ENCODE results near the gene SMOC2. TPM values are rescaled to one million over a fixed set of nuclear protein-coding genes. Genes with fewer than 3 reads are reported as not detected.

The SMOC2 gene
- total and polyA plus RNA-seq, 4 donors: 1.3 to 6.4 (median 4.6) TPM

DNA sequence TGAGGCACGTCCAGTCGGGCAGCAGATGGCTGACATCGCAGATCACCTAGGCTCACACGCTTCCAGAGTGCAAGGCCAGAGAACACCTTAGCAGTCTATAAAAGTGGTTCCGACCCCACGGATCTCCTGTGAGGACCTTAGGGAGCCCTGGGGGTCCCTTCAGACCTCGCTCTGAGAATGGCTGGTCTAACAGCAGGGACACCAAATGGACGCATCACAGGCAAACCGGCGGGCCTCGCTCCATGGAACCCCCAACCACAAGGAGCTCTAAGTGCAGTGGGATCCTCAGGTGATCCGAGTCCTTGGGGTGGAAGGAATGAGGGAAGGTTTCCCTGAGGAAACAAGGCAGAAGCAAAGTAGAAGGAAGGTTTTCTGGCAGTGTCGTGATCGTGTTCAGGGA, 135.4 kb downstream of the SMOC2 start:
- Histone ChIP-seq H3K27ac (ENCODE audit: low read depth in 1 of 2, low read length in 1 of 2) (no peak overlapping the region), H3K36me3 (ENCODE audit: control insufficient read depth in 4 of 4, insufficient read depth in 4 of 4, low read length in 4 of 4) (no peaks in the 10 kb centered on the region), H3K9ac (ENCODE audit: insufficient read depth in 1 of 2, low read length in 2 of 2) (no peak overlapping the region), H3K4me1 (ENCODE audit: control insufficient read depth in 5 of 5, insufficient read depth in 5 of 5, low read length in 5 of 5) (peaks cover 0 to 11% (median 0%) of the 10 kb centered on the region in 5 donors), H3K9me3 (ENCODE audit: control insufficient read depth in 4 of 4, insufficient read depth in 3 of 4, low read length in 3 of 4) (no peaks in the 10 kb centered on the region), H3K4me3 (no peak overlapping the region), H3K27me3 (ENCODE audit: control insufficient read depth in 3 of 3, insufficient read depth in 3 of 3, low read length in 2 of 3) (peaks cover 0 to 11% (median 0%) of the 10 kb centered on the region in 3 donors)
- no peak for DNase-seq
- TF ChIP-seq CTCF (IDR thresholded peaks at IDR 0.05; ENCODE audit: control extremely low read depth, extremely low read depth): no peak
- 86 to 89% methylated on average over 14 of the region's 14 CpGs for WGBS, 2 donors
- no peak for ATAC-seq (ENCODE audit: insufficient read depth, low FRiP score)

DNA sequence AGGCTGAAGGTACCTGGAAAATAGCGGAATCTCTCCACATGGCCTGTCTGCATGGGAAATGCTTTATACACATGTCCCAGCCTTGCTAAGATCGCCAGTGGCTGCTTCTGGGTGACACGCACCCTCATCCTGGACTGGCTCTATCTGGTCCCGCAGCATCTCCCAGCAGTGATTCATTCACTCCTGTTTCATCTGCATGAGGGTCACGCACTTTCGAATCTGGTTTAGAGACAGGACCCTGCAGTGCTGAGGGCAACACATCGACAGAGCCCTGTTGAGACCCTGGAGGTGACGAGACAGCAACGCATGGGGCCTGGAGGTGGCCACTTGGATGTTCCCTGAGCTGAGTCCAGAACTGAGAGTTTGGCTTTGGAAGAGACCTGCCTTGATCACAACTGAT, 136.5 kb downstream of the SMOC2 start:
- no peaks in the 10 kb centered on the region for H3K9me3 ChIP-seq (ENCODE audit: control insufficient read depth in 4 of 4, insufficient read depth in 3 of 4, low read length in 3 of 4)
- DNase-seq (no peak), ATAC-seq (ENCODE audit: insufficient read depth, low FRiP score) (no peak)
- no peak overlapping the region for H3K9ac ChIP-seq (ENCODE audit: insufficient read depth in 1 of 2, low read length in 2 of 2)
- TF ChIP-seq CTCF (IDR thresholded peaks at IDR 0.05; ENCODE audit: control extremely low read depth, extremely low read depth): no peak
- no peaks in the 10 kb centered on the region for H3K36me3 ChIP-seq (ENCODE audit: control insufficient read depth in 4 of 4, insufficient read depth in 4 of 4, low read length in 4 of 4)
- 84 to 85% methylated on average over 9 of the region's 9 CpGs for WGBS, 2 donors
- H3K27me3 ChIP-seq (ENCODE audit: control insufficient read depth in 3 of 3, insufficient read depth in 3 of 3, low read length in 2 of 3): peaks cover 0 to 11% (median 5%) of the 10 kb centered on the region in 3 donors
- H3K27ac ChIP-seq (ENCODE audit: low read depth in 1 of 2, low read length in 1 of 2): no peak overlapping the region
- H3K4me3 ChIP-seq: no peak overlapping the region
- H3K4me1 ChIP-seq (ENCODE audit: control insufficient read depth in 5 of 5, insufficient read depth in 5 of 5, low read length in 5 of 5): peaks cover 0 to 11% (median 0%) of the 10 kb centered on the region in 5 donors

DNA sequence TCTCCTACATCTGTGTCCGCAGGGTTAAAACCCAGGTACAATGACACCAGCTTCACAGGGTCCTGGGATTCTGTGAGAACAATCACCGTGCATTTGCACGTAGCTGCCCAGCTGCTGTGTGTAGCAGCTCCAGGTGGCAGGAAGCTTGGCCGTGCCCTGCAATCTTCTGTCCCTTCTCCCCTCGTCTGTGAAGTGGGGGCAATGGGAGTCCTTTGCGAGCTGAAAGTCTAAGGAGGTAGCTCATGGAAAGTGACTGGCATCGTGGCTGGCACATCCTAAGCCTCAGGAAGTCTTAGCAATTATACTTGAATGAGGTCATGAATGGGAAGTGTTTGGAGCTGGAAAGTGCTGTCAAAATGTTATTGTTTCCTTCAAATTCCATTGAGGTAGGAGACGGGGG, 137.1 kb downstream of the SMOC2 start:
- H3K9me3 ChIP-seq (ENCODE audit: control insufficient read depth in 4 of 4, insufficient read depth in 3 of 4, low read length in 3 of 4): no peaks in the 10 kb centered on the region
- no peak overlapping the region for H3K9ac ChIP-seq (ENCODE audit: insufficient read depth in 1 of 2, low read length in 2 of 2)
- peaks cover 0 to 11% (median 5%) of the 10 kb centered on the region in 3 donors for H3K27me3 ChIP-seq (ENCODE audit: control insufficient read depth in 3 of 3, insufficient read depth in 3 of 3, low read length in 2 of 3)
- no peak overlapping the region for H3K4me3 ChIP-seq
- no peak for ATAC-seq (ENCODE audit: insufficient read depth, low FRiP score)
- DNase-seq: no peak
- WGBS, 2 donors: 60 to 63% methylated on average over 8 of the region's 8 CpGs
- H3K27ac ChIP-seq (ENCODE audit: low read depth in 1 of 2, low read length in 1 of 2): no peak overlapping the region
- no peak for TF ChIP-seq CTCF (IDR thresholded peaks at IDR 0.05; ENCODE audit: control extremely low read depth, extremely low read depth)
- no peaks in the 10 kb centered on the region for H3K36me3 ChIP-seq (ENCODE audit: control insufficient read depth in 4 of 4, insufficient read depth in 4 of 4, low read length in 4 of 4)
- peaks cover 0 to 11% (median 0%) of the 10 kb centered on the region in 5 donors for H3K4me1 ChIP-seq (ENCODE audit: control insufficient read depth in 5 of 5, insufficient read depth in 5 of 5, low read length in 5 of 5)

DNA sequence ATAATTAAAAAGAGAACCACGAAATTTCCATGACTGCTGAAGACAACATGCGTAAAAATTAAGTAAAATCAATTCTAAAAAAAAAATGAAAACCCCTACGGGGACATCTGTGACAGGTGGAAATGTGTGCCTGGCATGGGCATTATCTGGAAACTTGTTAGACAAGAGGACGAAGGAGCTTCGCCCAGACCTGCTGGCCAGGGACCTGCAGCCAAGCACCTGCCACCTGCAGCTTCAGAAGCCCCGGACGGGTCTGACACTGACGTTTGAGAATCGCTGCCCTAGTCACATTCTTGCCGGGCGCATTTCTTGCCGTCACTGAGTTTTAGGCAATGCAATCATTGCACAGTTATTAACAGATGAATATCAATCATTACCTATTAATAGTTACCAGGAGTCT, 140.3 kb downstream of the SMOC2 start:
- 85 to 89% methylated on average over 12 of the region's 12 CpGs for WGBS, 2 donors
- Histone ChIP-seq H3K36me3 (ENCODE audit: control insufficient read depth in 4 of 4, insufficient read depth in 4 of 4, low read length in 4 of 4) (no peaks in the 10 kb centered on the region), H3K9ac (ENCODE audit: insufficient read depth in 1 of 2, low read length in 2 of 2) (no peak overlapping the region), H3K27ac (ENCODE audit: low read depth in 1 of 2, low read length in 1 of 2) (no peak overlapping the region), H3K9me3 (ENCODE audit: control insufficient read depth in 4 of 4, insufficient read depth in 3 of 4, low read length in 3 of 4) (no peaks in the 10 kb centered on the region), H3K4me1 (ENCODE audit: control insufficient read depth in 5 of 5, insufficient read depth in 5 of 5, low read length in 5 of 5) (peaks cover 0 to 16% (median 0%) of the 10 kb centered on the region in 5 donors), H3K27me3 (ENCODE audit: control insufficient read depth in 3 of 3, insufficient read depth in 3 of 3, low read length in 2 of 3) (peaks cover 0 to 5% (median 4%) of the 10 kb centered on the region in 3 donors), H3K4me3 (no peak overlapping the region)
- TF ChIP-seq CTCF (IDR thresholded peaks at IDR 0.05; ENCODE audit: control extremely low read depth, extremely low read depth): no peak
- DNase-seq (no peak), ATAC-seq (ENCODE audit: insufficient read depth, low FRiP score) (no peak)

Measured in lung (tissue), 12 donors.